ENCODE results near the gene AAK1. TPM values are rescaled to one million over a fixed set of nuclear protein-coding genes. Genes with fewer than 3 reads are reported as not detected.

The AAK1 gene
- total RNA-seq, 1 experiment from 2014 or later = 6.8 TPM

GRCh38 chr2:69482471-69482870, 161.1 kb downstream of the AAK1 start:
- Histone ChIP-seq H3K4me2 (ENCODE audit: low read depth, low read length, poor library complexity, severe bottlenecking) (no peak overlapping the region), H2AFZ (ENCODE audit: low read length) (no peak overlapping the region), H4K20me1 (ENCODE audit: insufficient read depth, low read depth, low read length) (no peaks in the 10 kb centered on the region), H3K4me3 (ENCODE audit: low read length) (no peak overlapping the region), H3K9me3 (ENCODE audit: low read length) (no peaks in the 10 kb centered on the region), H3K9me2 (replicated peaks; ENCODE audit: insufficient read depth, low read length) (no peaks in the 10 kb centered on the region), H3K4me1 (ENCODE audit: low read length) (peaks cover 14% of the 10 kb centered on the region), H3K27ac (ENCODE audit: low read length) (no peak overlapping the region), H3K79me2 (ENCODE audit: low read length) (no peaks in the 10 kb centered on the region), H3K27me3 (ENCODE audit: low read length) (no peaks in the 10 kb centered on the region), H3K36me3 (ENCODE audit: insufficient read depth, low read length) (no peaks in the 10 kb centered on the region), H3K9ac (ENCODE audit: low read length) (no peak overlapping the region)
- DNase-seq = peak; percentile 66

- H3K27me3 ChIP-seq (ENCODE audit: low read length) = no peaks in the 10 kb centered on the region
- H3K27ac ChIP-seq (ENCODE audit: low read length) = no peak overlapping the region
- H3K36me3 ChIP-seq (ENCODE audit: insufficient read depth, low read length) = no peaks in the 10 kb centered on the region
- peaks cover 14% of the 10 kb centered on the region for H3K4me1 ChIP-seq (ENCODE audit: low read length)
- H3K9me2 ChIP-seq (replicated peaks; ENCODE audit: insufficient read depth, low read length) = no peaks in the 10 kb centered on the region
- no peaks in the 10 kb centered on the region for H4K20me1 ChIP-seq (ENCODE audit: insufficient read depth, low read depth, low read length)
- no peak for DNase-seq
- H3K9ac ChIP-seq (ENCODE audit: low read length) = no peak overlapping the region
- no peaks in the 10 kb centered on the region for H3K79me2 ChIP-seq (ENCODE audit: low read length)
- no peaks in the 10 kb centered on the region for H3K9me3 ChIP-seq (ENCODE audit: low read length)
- H2AFZ ChIP-seq (ENCODE audit: low read length) = no peak overlapping the region
- H3K4me3 ChIP-seq (ENCODE audit: low read length) = no peak overlapping the region
- H3K4me2 ChIP-seq (ENCODE audit: low read depth, low read length, poor library complexity, severe bottlenecking) = no peak overlapping the region
Measured at GRCh38 chr2:69481421-69481820, 162.1 kb downstream of the AAK1 start.

- H3K9me2 ChIP-seq (replicated peaks; ENCODE audit: insufficient read depth, low read length) = no peaks in the 10 kb centered on the region
- DNase-seq = no peak
- H3K27ac ChIP-seq (ENCODE audit: low read length) = no peak overlapping the region
- H3K27me3 ChIP-seq (ENCODE audit: low read length) = no peaks in the 10 kb centered on the region
- H3K79me2 ChIP-seq (ENCODE audit: low read length) = no peaks in the 10 kb centered on the region
- H4K20me1 ChIP-seq (ENCODE audit: insufficient read depth, low read depth, low read length) = no peaks in the 10 kb centered on the region
- no peaks in the 10 kb centered on the region for H3K9me3 ChIP-seq (ENCODE audit: low read length)
- H3K36me3 ChIP-seq (ENCODE audit: insufficient read depth, low read length) = no peaks in the 10 kb centered on the region
- H3K9ac ChIP-seq (ENCODE audit: low read length) = no peak overlapping the region
- H3K4me1 ChIP-seq (ENCODE audit: low read length) = peaks cover 3% of the 10 kb centered on the region
- H2AFZ ChIP-seq (ENCODE audit: low read length) = no peak overlapping the region
- H3K4me2 ChIP-seq (ENCODE audit: low read depth, low read length, poor library complexity, severe bottlenecking) = no peak overlapping the region
- no peak overlapping the region for H3K4me3 ChIP-seq (ENCODE audit: low read length)
Measured at GRCh38 chr2:69477627-69478026, 165.9 kb downstream of the AAK1 start.

GRCh38 chr2:69474688-69475087, 168.9 kb downstream of the AAK1 start:
- no peaks in the 10 kb centered on the region for H3K79me2 ChIP-seq (ENCODE audit: low read length)
- H3K9ac ChIP-seq (ENCODE audit: low read length) = no peak overlapping the region
- DNase-seq = no peak
- no peaks in the 10 kb centered on the region for H3K9me3 ChIP-seq (ENCODE audit: low read length)
- no peaks in the 10 kb centered on the region for H3K9me2 ChIP-seq (replicated peaks; ENCODE audit: insufficient read depth, low read length)
- H3K27ac ChIP-seq (ENCODE audit: low read length) = no peak overlapping the region
- no peaks in the 10 kb centered on the region for H4K20me1 ChIP-seq (ENCODE audit: insufficient read depth, low read depth, low read length)
- H3K27me3 ChIP-seq (ENCODE audit: low read length) = 0 out of 2 replicates have a peak, but pooled peaks cover 2% of the 10 kb centered on the region
- H3K4me3 ChIP-seq (ENCODE audit: low read length) = no peak overlapping the region
- H2AFZ ChIP-seq (ENCODE audit: low read length) = no peak overlapping the region
- H3K36me3 ChIP-seq (ENCODE audit: insufficient read depth, low read length) = no peaks in the 10 kb centered on the region
- no peak overlapping the region for H3K4me2 ChIP-seq (ENCODE audit: low read depth, low read length, poor library complexity, severe bottlenecking)
- H3K4me1 ChIP-seq (ENCODE audit: low read length) = no peaks in the 10 kb centered on the region

- no peaks in the 10 kb centered on the region for H3K4me1 ChIP-seq (ENCODE audit: low read length)
- no peak overlapping the region for H3K4me2 ChIP-seq (ENCODE audit: low read depth, low read length, poor library complexity, severe bottlenecking)
- H3K27ac ChIP-seq (ENCODE audit: low read length) = no peak overlapping the region
- no peak overlapping the region for H3K9ac ChIP-seq (ENCODE audit: low read length)
- no peaks in the 10 kb centered on the region for H3K36me3 ChIP-seq (ENCODE audit: insufficient read depth, low read length)
- DNase-seq = no peak
- H2AFZ ChIP-seq (ENCODE audit: low read length) = no peak overlapping the region
- no peaks in the 10 kb centered on the region for H3K79me2 ChIP-seq (ENCODE audit: low read length)
- H3K27me3 ChIP-seq (ENCODE audit: low read length) = 0 out of 2 replicates have a peak, but pooled peaks cover 2% of the 10 kb centered on the region
- H3K9me3 ChIP-seq (ENCODE audit: low read length) = no peaks in the 10 kb centered on the region
- no peak overlapping the region for H3K4me3 ChIP-seq (ENCODE audit: low read length)
- no peaks in the 10 kb centered on the region for H4K20me1 ChIP-seq (ENCODE audit: insufficient read depth, low read depth, low read length)
- no peaks in the 10 kb centered on the region for H3K9me2 ChIP-seq (replicated peaks; ENCODE audit: insufficient read depth, low read length)
Measured at GRCh38 chr2:69471793-69472192, 171.7 kb downstream of the AAK1 start.

- H3K36me3 ChIP-seq (ENCODE audit: insufficient read depth, low read length) = no peaks in the 10 kb centered on the region
- no peaks in the 10 kb centered on the region for H3K9me3 ChIP-seq (ENCODE audit: low read length)
- no peaks in the 10 kb centered on the region for H3K4me1 ChIP-seq (ENCODE audit: low read length)
Measured at GRCh38 chr2:69470911-69471310, 172.6 kb downstream of the AAK1 start.

GRCh38 chr2:69469784-69470183, 173.8 kb downstream of the AAK1 start:
- no peaks in the 10 kb centered on the region for H3K9me2 ChIP-seq (replicated peaks; ENCODE audit: insufficient read depth, low read length)
- H3K36me3 ChIP-seq (ENCODE audit: insufficient read depth, low read length) = no peaks in the 10 kb centered on the region
- no peak overlapping the region for H3K4me2 ChIP-seq (ENCODE audit: low read depth, low read length, poor library complexity, severe bottlenecking)
- no peak overlapping the region for H2AFZ ChIP-seq (ENCODE audit: low read length)
- H3K9ac ChIP-seq (ENCODE audit: low read length) = no peak overlapping the region
- H3K9me3 ChIP-seq (ENCODE audit: low read length) = no peaks in the 10 kb centered on the region
- H4K20me1 ChIP-seq (ENCODE audit: insufficient read depth, low read depth, low read length) = no peaks in the 10 kb centered on the region
- H3K79me2 ChIP-seq (ENCODE audit: low read length) = no peaks in the 10 kb centered on the region
- H3K27ac ChIP-seq (ENCODE audit: low read length) = no peak overlapping the region
- DNase-seq = no peak
- 0 out of 2 replicates have a peak, but pooled peaks cover 2% of the 10 kb centered on the region for H3K27me3 ChIP-seq (ENCODE audit: low read length)
- no peaks in the 10 kb centered on the region for H3K4me1 ChIP-seq (ENCODE audit: low read length)
- H3K4me3 ChIP-seq (ENCODE audit: low read length) = no peak overlapping the region

More at GRCh38 chr2:69470911-69471310, 172.6 kb downstream of the AAK1 start:
- Histone ChIP-seq H3K9me2 (replicated peaks; ENCODE audit: insufficient read depth, low read length) (no peaks in the 10 kb centered on the region), H3K4me3 (ENCODE audit: low read length) (no peak overlapping the region), H3K4me2 (ENCODE audit: low read depth, low read length, poor library complexity, severe bottlenecking) (no peak overlapping the region), H4K20me1 (ENCODE audit: insufficient read depth, low read depth, low read length) (no peaks in the 10 kb centered on the region), H3K27ac (ENCODE audit: low read length) (no peak overlapping the region), H3K9ac (ENCODE audit: low read length) (no peak overlapping the region), H2AFZ (ENCODE audit: low read length) (no peak overlapping the region), H3K27me3 (ENCODE audit: low read length) (0 out of 2 replicates have a peak, but pooled peaks cover 2% of the 10 kb centered on the region), H3K79me2 (ENCODE audit: low read length) (no peaks in the 10 kb centered on the region)
- DNase-seq = no peak

GRCh38 chr2:69469375-69469774, 174.2 kb downstream of the AAK1 start:
- no peaks in the 10 kb centered on the region for H3K36me3 ChIP-seq (ENCODE audit: insufficient read depth, low read length)
- H3K27ac ChIP-seq (ENCODE audit: low read length) = no peak overlapping the region
- H3K27me3 ChIP-seq (ENCODE audit: low read length) = 0 out of 2 replicates have a peak, but pooled peaks cover 2% of the 10 kb centered on the region
- no peaks in the 10 kb centered on the region for H3K4me1 ChIP-seq (ENCODE audit: low read length)
- H3K4me2 ChIP-seq (ENCODE audit: low read depth, low read length, poor library complexity, severe bottlenecking) = no peak overlapping the region
- no peaks in the 10 kb centered on the region for H3K79me2 ChIP-seq (ENCODE audit: low read length)
- H3K9ac ChIP-seq (ENCODE audit: low read length) = no peak overlapping the region
- H4K20me1 ChIP-seq (ENCODE audit: insufficient read depth, low read depth, low read length) = no peaks in the 10 kb centered on the region
- DNase-seq = no peak
- no peak overlapping the region for H2AFZ ChIP-seq (ENCODE audit: low read length)
- H3K9me3 ChIP-seq (ENCODE audit: low read length) = no peaks in the 10 kb centered on the region
- no peak overlapping the region for H3K4me3 ChIP-seq (ENCODE audit: low read length)
- no peaks in the 10 kb centered on the region for H3K9me2 ChIP-seq (replicated peaks; ENCODE audit: insufficient read depth, low read length)

- no peaks in the 10 kb centered on the region for H3K9me2 ChIP-seq (replicated peaks; ENCODE audit: insufficient read depth, low read length)
- no peaks in the 10 kb centered on the region for H4K20me1 ChIP-seq (ENCODE audit: insufficient read depth, low read depth, low read length)
- H3K36me3 ChIP-seq (ENCODE audit: insufficient read depth, low read length) = no peaks in the 10 kb centered on the region
- H3K27ac ChIP-seq (ENCODE audit: low read length) = no peak overlapping the region
- H3K27me3 ChIP-seq (ENCODE audit: low read length) = 0 out of 2 replicates have a peak, but pooled peaks cover 2% of the 10 kb centered on the region
- H3K9ac ChIP-seq (ENCODE audit: low read length) = no peak overlapping the region
- no peak overlapping the region for H3K4me3 ChIP-seq (ENCODE audit: low read length)
- no peaks in the 10 kb centered on the region for H3K4me1 ChIP-seq (ENCODE audit: low read length)
- H2AFZ ChIP-seq (ENCODE audit: low read length) = no peak overlapping the region
- H3K79me2 ChIP-seq (ENCODE audit: low read length) = no peaks in the 10 kb centered on the region
- H3K9me3 ChIP-seq (ENCODE audit: low read length) = no peaks in the 10 kb centered on the region
- no peak for DNase-seq
- no peak overlapping the region for H3K4me2 ChIP-seq (ENCODE audit: low read depth, low read length, poor library complexity, severe bottlenecking)
Measured at GRCh38 chr2:69466728-69467127, 176.8 kb downstream of the AAK1 start.

Data from Karpas-422 (cell line).